H9 (cell line): ENCODE measurements around the gene HYAL3. TPM values are rescaled to one million over a fixed set of nuclear protein-coding genes. Genes with fewer than 3 reads are reported as not detected.

ENCODE experiments used
- DNase-seq: peaks from one replicate; pipeline ENCODE4 v3.0.0-alpha.2; 2017
- H2AFZ ChIP-seq: one replicate; pipeline ENCODE4 v1.6.1; 2013; ENCODE audit warnings: mild to moderate bottlenecking, low read length, control low read depth, moderate library complexity
- H2AK5ac ChIP-seq: 2 replicates; pipeline ENCODE4 v1.6.1; 2013; ENCODE audit warnings: low read length, control low read depth, mixed read lengths; ENCODE audit not compliant: insufficient read length
- H2BK120ac ChIP-seq: one replicate; pipeline ENCODE4 v1.6.1; 2013; ENCODE audit warnings: low read depth, mild to moderate bottlenecking, low read length, control low read depth, inconsistent platforms; ENCODE audit not compliant: poor library complexity, severe bottlenecking
- H2BK12ac ChIP-seq: 2 replicates; pipeline ENCODE4 v1.6.1; 2013; ENCODE audit warnings: low read length, control low read depth, mixed read lengths, low read depth; ENCODE audit not compliant: insufficient read length
- H2BK15ac ChIP-seq: 2 replicates; pipeline ENCODE4 v1.6.1; 2013; ENCODE audit warnings: low read depth, low read length, control low read depth
- H2BK20ac ChIP-seq: one replicate; pipeline ENCODE4 v1.6.1; 2013; ENCODE audit warnings: low read depth, mild to moderate bottlenecking, low read length, control low read depth, inconsistent platforms; ENCODE audit not compliant: poor library complexity, severe bottlenecking
- H2BK5ac ChIP-seq: 2 replicates; pipeline ENCODE4 v1.6.1; 2013; ENCODE audit warnings: low read length, control low read depth, mixed read lengths; ENCODE audit not compliant: insufficient read length
- H3K14ac ChIP-seq: 2 replicates; pipeline ENCODE4 v1.6.1; 2013; ENCODE audit warnings: low read length, control low read depth; ENCODE audit not compliant: insufficient read depth
- H3K18ac ChIP-seq: 2 replicates; pipeline ENCODE4 v1.6.1; 2013; ENCODE audit warnings: low read depth, mild to moderate bottlenecking, mixed read lengths, low read length, control low read depth; ENCODE audit not compliant: insufficient read length
- H3K23ac ChIP-seq: 2 replicates; pipeline ENCODE4 v1.6.1; 2013; ENCODE audit warnings: low read length, control low read depth, mixed read lengths, low read depth; ENCODE audit not compliant: insufficient read length
- H3K23me2 ChIP-seq: 2 replicates; pipeline ENCODE4 v1.6.1; 2013; ENCODE audit warnings: low read depth, mild to moderate bottlenecking, mixed read lengths, low read length, control low read depth; ENCODE audit not compliant: insufficient read length, poor library complexity, severe bottlenecking
- H3K27ac ChIP-seq: 2 replicates; pipeline ENCODE4 v1.5.1; 2013; ENCODE audit warnings: low read length, control low read depth, mixed read lengths, low read depth; ENCODE audit not compliant: insufficient read length
- H3K27me3 ChIP-seq: 2 replicates; pipeline ENCODE4 v1.6.1; 2013; ENCODE audit warnings: low read length, control low read depth, inconsistent platforms; ENCODE audit not compliant: insufficient read depth
- H3K4ac ChIP-seq: 2 replicates; pipeline ENCODE4 v1.6.1; 2013; ENCODE audit warnings: low read depth, mild to moderate bottlenecking, control low read depth, inconsistent platforms, low read length, moderate library complexity
- H3K4me1 ChIP-seq: 2 replicates; pipeline ENCODE4 v1.6.1; 2013; ENCODE audit warnings: low read length, control low read depth, inconsistent platforms; ENCODE audit not compliant: insufficient read depth
- H3K4me2 ChIP-seq: 2 replicates; pipeline ENCODE4 v1.6.1; 2013; ENCODE audit warnings: low read length, control low read depth, mixed read lengths; ENCODE audit not compliant: insufficient read length, insufficient read depth
- H3K56ac ChIP-seq: 2 replicates; pipeline ENCODE4 v1.6.1; 2013; ENCODE audit warnings: low read depth, mild to moderate bottlenecking, mixed read lengths, low read length, control low read depth; ENCODE audit not compliant: insufficient read length
- H3K79me1 ChIP-seq: 2 replicates; pipeline ENCODE4 v1.6.1; 2013; ENCODE audit warnings: low read depth, mild to moderate bottlenecking, moderate library complexity, low read length, control low read depth, inconsistent platforms; ENCODE audit not compliant: insufficient read depth, poor library complexity, severe bottlenecking
- H3K79me2 ChIP-seq: 2 replicates; pipeline ENCODE4 v1.6.1; 2013; ENCODE audit warnings: low read length, control low read depth, inconsistent platforms; ENCODE audit not compliant: insufficient read depth
- H3K9ac ChIP-seq: 2 replicates; pipeline ENCODE4 v1.6.1; 2013; ENCODE audit warnings: low read length, control low read depth, mixed read lengths; ENCODE audit not compliant: insufficient read length; ENCODE audit errors: extremely low read depth
- H3K9me3 ChIP-seq: one replicate; pipeline ENCODE4 v1.6.1; 2013; ENCODE audit warnings: low read depth, low read length, inconsistent platforms; ENCODE audit not compliant: control insufficient read depth
- H3T11ph ChIP-seq: one replicate; pipeline ENCODE4 v1.6.1; 2013; ENCODE audit warnings: mild to moderate bottlenecking, low read length, control low read depth, inconsistent platforms
- H4K20me1 ChIP-seq: one replicate; pipeline ENCODE4 v1.6.1; 2013; ENCODE audit not compliant: control insufficient read depth, insufficient read length, insufficient read depth
- H4K5ac ChIP-seq: 2 replicates; pipeline ENCODE4 v1.6.1; 2013; ENCODE audit warnings: low read depth, mild to moderate bottlenecking, mixed read lengths, low read length, control low read depth; ENCODE audit not compliant: insufficient read length
- H4K8ac ChIP-seq: replicated peaks from 2 replicates; pipeline ENCODE4 v1.6.1; 2013; ENCODE audit warnings: low read length, control low read depth, mixed read lengths, low read depth; ENCODE audit not compliant: insufficient read length
- H4K91ac ChIP-seq: 2 replicates; pipeline ENCODE4 v1.6.1; 2013; ENCODE audit warnings: low read depth, mild to moderate bottlenecking, moderate library complexity, mixed read lengths, low read length, control low read depth; ENCODE audit not compliant: insufficient read length
- H3K27ac Mint-ChIP-seq, 3 experiments: 2 replicates in 2 of 3; 3 replicates in 1 of 3; pipeline ENCODE4 v1.8.0; 2020 to 2021; ENCODE audit warnings: mixed read lengths in 3 of 3, mild to moderate bottlenecking in 1 of 3, moderate library complexity in 1 of 3
- H3K27me3 Mint-ChIP-seq: 2 replicates; pipeline ENCODE4 v1.8.0; 2021; ENCODE audit warnings: low read depth, mild to moderate bottlenecking, moderate library complexity, mixed read lengths
- H3K36me3 Mint-ChIP-seq, 3 experiments: 2 replicates in 2 of 3; 3 replicates in 1 of 3; pipeline ENCODE4 v1.8.0; 2020 to 2021; ENCODE audit warnings: low read depth in 3 of 3, mixed read lengths in 3 of 3; ENCODE audit not compliant: insufficient read depth in 1 of 3
- H3K4me1 Mint-ChIP-seq, 2 experiments: 2 replicates each; pipeline ENCODE4 v1.8.0; 2020; ENCODE audit warnings: mixed read lengths in 2 of 2
- H3K4me3 Mint-ChIP-seq, 2 experiments: 2 replicates in 1 of 2; 3 replicates in 1 of 2; pipeline ENCODE4 v1.8.0; 2020 to 2021; ENCODE audit warnings: mild to moderate bottlenecking in 2 of 2, mixed read lengths in 2 of 2, moderate library complexity in 1 of 2
- H3K9me3 Mint-ChIP-seq, 2 experiments: 2 replicates in 1 of 2; 3 replicates in 1 of 2; pipeline ENCODE4 v1.8.0; 2020; ENCODE audit warnings: mild to moderate bottlenecking in 2 of 2, mixed read lengths in 2 of 2, moderate library complexity in 1 of 2
- CTCF ChIP-seq: fragments of 200-600 bp; sonication (generic); conservative IDR thresholded peaks from 3 replicates; pipeline ENCODE4 v1.8.0; 2021; ENCODE audit warnings: antibody characterized with exemption, mild to moderate bottlenecking
- WGBS: extraction: QIAGEN DNeasy Blood & Tissue Kit; methylation state at CpG from one replicate; pipeline ENCODE4 v1.1.7; 2013; ENCODE audit warnings: missing lambda C conversion rate, low lambda C conversion rate, mixed read lengths; ENCODE audit not compliant: insufficient read length; ENCODE audit errors: extremely low coverage; 5-methylcytosine and 5-hydroxymethylcytosine counted together
- total RNA-seq: library from RNA; stranded (reverse); gene quantifications from 2 replicates; pipeline ENCODE4 v1.2.1, GENCODE V29; 2021

HYAL3 gene
- total RNA-seq, 1 experiment from 2014 or later, result 3.1 TPM

GRCh38 chr3:50295553-50296431 lies 3.4 kb downstream of the HYAL3 start:
- WGBS, result no CpG with 5 or more reads among the region's 8 CpGs
- Histone ChIP-seq H3K23me2 (peaks cover 11% of the 10 kb centered on the region), H3K23ac (no peak overlapping the region), H2AK5ac (no peak overlapping the region), H4K91ac (no peak overlapping the region), H3K27ac (no peak overlapping the region), H3K14ac (no peak overlapping the region), H3K18ac (no peak overlapping the region), H3K4me2 (no peak overlapping the region), H3K27me3 (no peaks in the 10 kb centered on the region), H3K9ac (no peak overlapping the region), H2BK20ac (no peak overlapping the region), H3T11ph (no peak overlapping the region), H3K79me2 (peaks cover 3% of the 10 kb centered on the region; the same call in 1 of the 2 replicates), H2BK120ac (no peak overlapping the region), H2BK12ac (no peak overlapping the region), H4K8ac (no peak overlapping the region), H4K20me1 (no peaks in the 10 kb centered on the region), H2BK5ac (no peak overlapping the region), H3K4me1 (no peaks in the 10 kb centered on the region), H4K5ac (no peak overlapping the region), H3K4ac (no peak overlapping the region), H2AFZ (no peak overlapping the region), H3K56ac (no peak overlapping the region), H3K79me1 (no peaks in the 10 kb centered on the region), H2BK15ac (no peak overlapping the region), H3K9me3 (no peaks in the 10 kb centered on the region)
- Mint-ChIP-seq H3K27ac (no peak overlapping the region), H3K27me3 (no peaks in the 10 kb centered on the region), H3K36me3 (peaks cover 7 to 12% (median 7%) of the 10 kb centered on the region in 3 experiments; a peak in 4 of 7 replicates), H3K4me1 (peaks cover 25 to 27% of the 10 kb centered on the region in 2 experiments), H3K9me3 (no peaks in the 10 kb centered on the region; a peak in 1 of 5 replicates), H3K4me3 (no peak overlapping the region)
- no peak for TF ChIP-seq CTCF
- DNase-seq, result no peak
